ENCODE results near the gene PDPK1.

PDPK1 gene

DNA sequence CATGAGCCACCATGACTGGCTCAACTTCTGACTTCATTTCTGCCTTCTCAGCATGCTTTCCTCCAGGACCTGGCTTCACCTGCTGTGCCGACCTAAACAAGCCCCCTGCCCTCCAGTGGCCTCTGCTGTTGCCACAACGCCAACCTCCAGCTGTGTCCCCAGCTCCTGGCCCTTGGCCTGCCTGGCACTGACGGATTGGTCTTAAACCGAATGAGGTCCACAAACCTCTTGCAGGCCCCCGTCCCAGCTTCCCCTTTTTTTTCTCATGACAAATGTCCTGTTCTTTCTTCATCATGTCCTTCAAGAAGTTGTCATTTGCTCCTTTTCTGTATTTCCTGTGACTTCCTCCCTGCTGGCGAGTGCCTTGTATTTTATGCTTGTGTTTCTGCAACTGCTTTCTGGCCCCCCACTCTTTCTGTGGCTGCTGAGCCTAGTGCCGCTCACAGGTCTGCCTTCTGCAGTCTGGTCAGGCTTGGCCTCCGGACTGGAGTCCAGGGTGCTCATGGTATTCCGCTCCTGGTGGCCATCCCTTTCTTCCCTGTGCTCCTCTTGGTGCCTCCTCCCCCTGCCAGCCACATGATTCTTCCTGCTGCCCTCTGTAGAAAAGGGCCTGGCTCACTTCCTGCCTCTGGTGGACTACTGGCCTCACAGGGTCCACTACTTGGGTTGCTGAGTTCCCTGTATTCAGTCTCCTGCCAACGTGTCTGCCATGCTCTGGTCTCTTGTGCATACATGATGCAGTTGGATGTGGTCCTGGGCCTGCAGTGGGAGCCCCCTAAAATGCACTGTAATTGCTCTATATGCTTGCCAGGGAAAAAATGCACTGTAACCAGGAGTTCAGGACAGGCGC, 21.2 kb upstream of the PDPK1 start:
- Histone ChIP-seq H3K27ac (ENCODE audit: low read depth, low read length) (no peak overlapping the region), H3K36me3 (ENCODE audit: insufficient read depth, low read length) (no peaks in the 10 kb centered on the region), H3K79me2 (ENCODE audit: control insufficient read depth, insufficient read depth, low read length, unreplicated experiment) (peaks cover 73% of the 10 kb centered on the region), H3K4me1 (ENCODE audit: control insufficient read depth, insufficient read depth, low read length, unreplicated experiment) (peaks cover 45% of the 10 kb centered on the region), H3K27me3 (ENCODE audit: insufficient read depth, low read length) (no peaks in the 10 kb centered on the region), H3K4me3 (ENCODE audit: low read depth, low read length) (peak overlapping the region; percentile 87), H2AFZ (ENCODE audit: low read length, unreplicated experiment) (no peak overlapping the region)

DNA sequence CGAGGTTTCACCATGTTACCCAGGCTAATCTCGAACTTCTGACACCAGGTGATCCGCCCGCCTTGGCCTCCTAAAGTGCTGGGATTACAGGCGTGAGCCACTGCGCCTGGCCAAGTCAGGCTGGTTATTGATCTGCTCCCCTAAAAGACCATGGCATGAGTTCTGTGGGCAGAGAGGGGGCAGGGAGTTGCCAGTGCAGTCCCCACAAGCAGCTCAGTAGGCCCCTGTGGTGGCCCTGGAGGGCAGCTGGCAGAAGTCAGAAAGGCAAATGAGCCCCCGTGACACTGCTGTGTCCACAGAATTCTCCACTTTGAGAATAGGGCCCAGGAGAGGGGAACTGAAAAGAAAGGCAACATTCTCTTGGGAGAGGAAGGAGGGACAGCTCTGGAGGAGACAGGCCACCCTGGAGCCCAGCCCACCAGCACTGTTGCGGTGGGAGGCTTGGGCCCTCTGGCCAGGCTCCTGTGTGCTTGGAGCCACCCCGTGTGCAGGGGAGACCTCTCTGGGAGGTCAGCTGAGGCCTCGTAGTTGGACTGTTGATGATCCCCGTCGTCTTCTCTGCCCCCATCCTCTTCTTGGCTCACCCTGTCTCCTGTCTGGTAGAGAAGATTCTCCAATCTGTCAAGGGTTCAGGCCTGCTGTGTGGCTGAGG, 19.7 kb upstream of the PDPK1 start:
- Histone ChIP-seq H3K27me3 (ENCODE audit: insufficient read depth, low read length) (no peaks in the 10 kb centered on the region), H3K79me2 (ENCODE audit: control insufficient read depth, insufficient read depth, low read length, unreplicated experiment) (peaks cover 77% of the 10 kb centered on the region), H3K4me1 (ENCODE audit: control insufficient read depth, insufficient read depth, low read length, unreplicated experiment) (peaks cover 45% of the 10 kb centered on the region), H3K4me3 (ENCODE audit: low read depth, low read length) (no peak overlapping the region; the same call in 1 of the 2 replicates), H3K36me3 (ENCODE audit: insufficient read depth, low read length) (no peaks in the 10 kb centered on the region), H2AFZ (ENCODE audit: low read length, unreplicated experiment) (no peak overlapping the region), H3K27ac (ENCODE audit: low read depth, low read length) (no peak overlapping the region)

DNA sequence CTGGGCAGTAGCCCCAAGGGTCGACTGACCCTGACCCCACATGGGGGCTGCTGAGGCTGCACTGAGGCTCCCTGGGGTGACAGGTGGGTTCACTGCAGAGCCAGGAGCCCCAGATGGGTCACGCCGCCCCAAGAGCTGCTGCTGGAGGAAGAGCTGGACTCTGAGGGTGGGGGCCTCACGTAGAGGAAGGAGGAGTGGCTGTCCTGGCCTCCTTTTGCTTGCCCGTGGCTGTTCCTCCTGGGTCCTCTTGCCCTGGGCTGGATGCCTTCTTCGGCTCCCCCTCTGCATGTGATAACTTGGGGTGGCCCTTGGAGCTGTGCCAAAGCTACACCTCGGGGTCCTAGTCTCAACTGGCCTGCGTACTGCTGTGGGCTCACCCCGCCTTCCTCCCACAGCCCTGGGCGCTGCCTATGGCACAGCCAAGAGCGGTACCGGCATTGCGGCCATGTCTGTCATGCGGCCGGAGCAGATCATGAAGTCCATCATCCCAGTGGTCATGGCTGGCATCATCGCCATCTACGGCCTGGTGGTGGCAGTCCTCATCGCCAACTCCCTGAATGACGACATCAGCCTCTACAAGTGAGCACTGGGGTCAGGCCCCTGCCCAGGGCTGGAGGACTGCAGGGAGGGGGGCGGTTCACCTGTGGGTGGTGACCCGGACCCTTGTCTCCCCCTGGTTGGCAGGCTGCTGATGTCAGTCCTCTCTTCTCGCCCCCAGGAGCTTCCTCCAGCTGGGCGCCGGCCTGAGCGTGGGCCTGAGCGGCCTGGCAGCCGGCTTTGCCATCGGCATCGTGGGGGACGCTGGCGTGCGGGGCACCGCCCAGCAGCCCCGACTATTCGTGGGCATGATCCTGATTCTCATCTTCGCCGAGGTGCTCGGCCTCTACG, 18.8 kb upstream of the PDPK1 start:
- Histone ChIP-seq H3K4me3 (ENCODE audit: low read depth, low read length) (peak overlapping the region; percentile 55; the same call in 1 of the 2 replicates), H3K36me3 (ENCODE audit: insufficient read depth, low read length) (no peaks in the 10 kb centered on the region; the same call in 1 of the 2 replicates), H3K27ac (ENCODE audit: low read depth, low read length) (0 out of 2 replicates have a peak overlapping the region, but pooled peaks have one; percentile 59), H3K79me2 (ENCODE audit: control insufficient read depth, insufficient read depth, low read length, unreplicated experiment) (peaks cover 80% of the 10 kb centered on the region), H3K4me1 (ENCODE audit: control insufficient read depth, insufficient read depth, low read length, unreplicated experiment) (peaks cover 45% of the 10 kb centered on the region), H2AFZ (ENCODE audit: low read length, unreplicated experiment) (no peak overlapping the region), H3K27me3 (ENCODE audit: insufficient read depth, low read length) (no peaks in the 10 kb centered on the region)

DNA sequence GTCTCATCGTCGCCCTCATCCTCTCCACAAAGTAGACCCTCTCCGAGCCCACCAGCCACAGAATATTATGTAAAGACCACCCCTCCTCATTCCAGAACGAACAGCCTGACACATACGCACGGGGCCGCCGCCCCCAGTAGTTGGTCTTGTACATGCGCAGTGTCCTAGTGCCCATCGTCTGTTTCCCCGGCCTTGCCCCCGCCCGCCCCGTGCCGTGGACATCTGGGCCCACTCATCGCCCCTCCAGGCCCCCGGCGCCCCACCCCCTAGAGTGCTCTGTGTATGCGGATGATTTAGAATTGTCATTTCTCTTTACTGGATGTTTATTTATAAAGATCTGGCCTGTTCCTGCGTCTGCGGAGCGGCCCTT, 18.1 kb upstream of the PDPK1 start:
- Histone ChIP-seq H3K27me3 (ENCODE audit: insufficient read depth, low read length) (no peaks in the 10 kb centered on the region), H3K36me3 (ENCODE audit: insufficient read depth, low read length) (peaks cover 4% of the 10 kb centered on the region; the same call in 1 of the 2 replicates), H3K4me3 (ENCODE audit: low read depth, low read length) (peak overlapping the region; percentile 55), H2AFZ (ENCODE audit: low read length, unreplicated experiment) (no peak overlapping the region), H3K4me1 (ENCODE audit: control insufficient read depth, insufficient read depth, low read length, unreplicated experiment) (peaks cover 45% of the 10 kb centered on the region), H3K79me2 (ENCODE audit: control insufficient read depth, insufficient read depth, low read length, unreplicated experiment) (peaks cover 79% of the 10 kb centered on the region), H3K27ac (ENCODE audit: low read depth, low read length) (peak overlapping the region; percentile 59)

DNA sequence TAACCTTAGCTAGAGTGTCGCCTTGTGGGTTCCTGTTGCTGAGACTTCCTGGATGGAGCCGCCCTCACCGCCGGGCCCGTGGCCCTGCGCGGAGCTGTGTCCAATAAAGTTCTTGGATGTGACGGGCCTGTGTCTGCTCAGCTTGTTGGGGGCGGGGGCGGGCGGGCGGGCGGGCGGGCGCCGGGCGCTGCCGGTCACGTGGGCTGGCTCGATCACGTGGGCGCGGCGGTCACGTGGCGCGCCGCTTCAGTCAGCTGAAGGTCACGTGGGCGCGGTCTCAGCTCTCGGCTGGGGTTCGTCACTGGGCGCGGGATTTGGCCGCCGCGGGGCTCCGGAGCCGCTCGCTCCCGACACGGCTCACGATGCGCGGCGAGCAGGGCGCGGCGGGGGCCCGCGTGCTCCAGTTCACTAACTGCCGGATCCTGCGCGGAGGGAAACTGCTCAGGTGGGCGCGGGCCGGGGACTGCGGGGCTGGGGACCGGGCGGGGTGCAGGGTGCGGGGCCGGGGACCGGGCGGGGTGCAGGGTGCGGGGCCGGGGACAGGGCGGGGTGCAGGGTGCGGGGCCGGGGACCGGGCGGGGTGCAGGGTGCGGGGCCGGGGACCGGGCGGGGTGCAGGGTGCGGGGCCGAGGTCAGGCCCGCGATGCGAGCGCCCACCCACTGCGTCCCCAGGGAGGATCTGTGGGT, 17.6 kb upstream of the PDPK1 start, which contains the start of gene AMDHD2:
Gene AMDHD2, plus strand, starts transcription at position 275 of the 687 bp plus-strand sequence. Its CDS starts 88 bp downstream, at position 363.
- Histone ChIP-seq H3K27ac (ENCODE audit: low read depth, low read length) (peak within 1 kb of the TSS; percentile 59), H3K79me2 (ENCODE audit: control insufficient read depth, insufficient read depth, low read length, unreplicated experiment) (peaks cover 74% of the 10 kb centered on the region), H3K36me3 (ENCODE audit: insufficient read depth, low read length) (peaks cover 6% of the 10 kb centered on the region; the same call in 1 of the 2 replicates), H3K27me3 (ENCODE audit: insufficient read depth, low read length) (no peaks in the 10 kb centered on the region), H3K4me1 (ENCODE audit: control insufficient read depth, insufficient read depth, low read length, unreplicated experiment) (peaks cover 44% of the 10 kb centered on the region), H2AFZ (ENCODE audit: low read length, unreplicated experiment) (no peak within 1 kb of the TSS), H3K4me3 (ENCODE audit: low read depth, low read length) (peak within 1 kb of the TSS; percentile 96)

DNA sequence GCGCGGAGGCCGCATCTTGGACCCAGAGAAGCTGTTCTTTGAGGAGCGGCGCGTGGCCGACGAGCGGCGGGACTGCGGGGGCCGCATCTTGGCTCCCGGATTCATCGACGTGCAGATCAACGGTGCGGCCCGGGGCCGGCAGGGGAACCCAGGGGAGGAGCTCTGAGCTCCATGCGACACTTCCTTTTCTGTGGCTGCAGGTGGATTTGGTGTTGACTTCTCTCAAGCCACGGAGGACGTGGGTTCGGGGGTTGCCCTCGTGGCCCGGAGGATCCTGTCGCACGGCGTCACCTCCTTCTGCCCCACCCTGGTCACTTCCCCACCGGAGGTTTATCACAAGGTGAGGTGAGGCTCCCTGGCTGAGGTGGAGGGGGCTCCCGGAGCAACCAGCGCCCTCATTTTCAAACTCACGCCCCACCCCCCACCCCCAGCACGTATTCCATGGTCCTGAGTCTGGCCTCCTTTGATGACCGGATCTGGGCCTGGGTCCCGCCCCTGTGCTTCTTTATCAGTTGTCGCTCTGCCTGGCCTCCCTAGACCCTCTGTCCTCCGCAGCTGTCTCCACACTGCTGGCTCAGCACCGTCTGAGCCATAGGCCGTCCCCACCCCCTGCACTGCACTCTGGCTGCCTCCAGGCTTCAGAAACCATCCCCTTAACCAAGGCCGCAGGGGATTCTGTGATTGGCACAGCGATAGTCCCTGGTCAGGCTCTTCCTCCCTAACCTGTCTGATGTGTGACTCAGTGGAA, 16.9 kb upstream of the PDPK1 start:
- Histone ChIP-seq H3K4me3 (ENCODE audit: low read depth, low read length) (peak overlapping the region; percentile 96), H3K27ac (ENCODE audit: low read depth, low read length) (no peak overlapping the region; the same call in 1 of the 2 replicates), H3K27me3 (ENCODE audit: insufficient read depth, low read length) (no peaks in the 10 kb centered on the region), H2AFZ (ENCODE audit: low read length, unreplicated experiment) (no peak overlapping the region), H3K79me2 (ENCODE audit: control insufficient read depth, insufficient read depth, low read length, unreplicated experiment) (peaks cover 68% of the 10 kb centered on the region), H3K36me3 (ENCODE audit: insufficient read depth, low read length) (peaks cover 6% of the 10 kb centered on the region; the same call in 1 of the 2 replicates), H3K4me1 (ENCODE audit: control insufficient read depth, insufficient read depth, low read length, unreplicated experiment) (peaks cover 37% of the 10 kb centered on the region)

DNA sequence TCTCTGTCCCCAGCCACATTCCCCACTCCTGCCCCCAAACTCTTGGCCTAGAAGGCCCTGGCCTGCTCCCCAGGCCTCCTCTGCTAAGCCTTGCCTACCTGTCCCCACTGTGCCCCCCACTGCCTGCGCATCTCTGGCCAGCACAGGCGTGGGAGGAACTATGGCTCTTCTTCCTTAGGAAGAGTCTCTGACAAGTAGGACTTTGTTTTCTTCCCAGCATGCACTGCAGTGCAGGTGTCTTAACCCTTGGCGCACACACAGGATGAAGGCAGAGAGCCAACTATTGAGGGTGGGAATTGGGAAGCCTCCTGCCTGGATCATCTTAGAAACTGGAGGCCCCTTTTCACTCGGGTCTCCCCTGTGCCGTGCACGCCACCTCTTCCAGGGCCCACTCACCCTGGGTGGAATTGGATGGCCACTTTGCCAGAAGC, 14.0 kb upstream of the PDPK1 start:
- H3K79me2 ChIP-seq (ENCODE audit: control insufficient read depth, insufficient read depth, low read length, unreplicated experiment) = peaks cover 41% of the 10 kb centered on the region
- H3K27me3 ChIP-seq (ENCODE audit: insufficient read depth, low read length) = no peaks in the 10 kb centered on the region
- H3K27ac ChIP-seq (ENCODE audit: low read depth, low read length) = no peak overlapping the region
- no peak overlapping the region for H2AFZ ChIP-seq (ENCODE audit: low read length, unreplicated experiment)
- H3K4me1 ChIP-seq (ENCODE audit: control insufficient read depth, insufficient read depth, low read length, unreplicated experiment) = peaks cover 12% of the 10 kb centered on the region
- H3K4me3 ChIP-seq (ENCODE audit: low read depth, low read length) = no peak overlapping the region
- peaks cover 6% of the 10 kb centered on the region; the same call in 1 of the 2 replicates for H3K36me3 ChIP-seq (ENCODE audit: insufficient read depth, low read length)

DNA sequence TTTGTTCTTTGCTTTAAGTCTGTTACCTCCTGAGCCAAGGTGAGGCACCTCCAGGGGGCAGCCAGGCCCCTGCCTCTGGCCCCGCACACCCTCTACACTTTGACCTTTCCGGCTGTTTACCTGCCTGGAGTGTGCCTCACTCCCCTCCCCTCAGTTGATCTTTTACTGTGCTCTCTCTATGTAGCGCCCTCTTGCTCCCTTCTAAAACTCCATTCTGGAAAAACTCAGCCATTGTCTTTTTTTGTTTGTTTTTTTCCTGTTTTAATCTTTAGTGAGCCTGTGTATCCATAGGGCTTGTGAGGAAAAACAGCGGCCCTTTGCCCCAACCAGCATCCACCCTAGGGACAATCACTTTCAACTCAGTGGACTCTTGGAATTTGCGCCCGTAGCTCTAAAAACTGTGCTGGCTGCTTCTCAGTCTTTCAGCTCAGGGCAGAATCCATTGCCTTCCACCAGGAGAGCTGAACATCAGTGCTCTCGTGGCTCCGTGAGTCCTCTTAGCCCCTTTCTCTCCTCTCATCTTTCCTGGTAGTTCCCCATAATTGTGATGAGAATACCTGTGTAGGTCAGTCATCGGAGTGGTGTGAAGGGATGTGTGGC, 13.4 kb upstream of the PDPK1 start:
- peaks cover 6% of the 10 kb centered on the region; the same call in 1 of the 2 replicates for H3K36me3 ChIP-seq (ENCODE audit: insufficient read depth, low read length)
- no peak overlapping the region for H2AFZ ChIP-seq (ENCODE audit: low read length, unreplicated experiment)
- no peak overlapping the region for H3K27ac ChIP-seq (ENCODE audit: low read depth, low read length)

DNA sequence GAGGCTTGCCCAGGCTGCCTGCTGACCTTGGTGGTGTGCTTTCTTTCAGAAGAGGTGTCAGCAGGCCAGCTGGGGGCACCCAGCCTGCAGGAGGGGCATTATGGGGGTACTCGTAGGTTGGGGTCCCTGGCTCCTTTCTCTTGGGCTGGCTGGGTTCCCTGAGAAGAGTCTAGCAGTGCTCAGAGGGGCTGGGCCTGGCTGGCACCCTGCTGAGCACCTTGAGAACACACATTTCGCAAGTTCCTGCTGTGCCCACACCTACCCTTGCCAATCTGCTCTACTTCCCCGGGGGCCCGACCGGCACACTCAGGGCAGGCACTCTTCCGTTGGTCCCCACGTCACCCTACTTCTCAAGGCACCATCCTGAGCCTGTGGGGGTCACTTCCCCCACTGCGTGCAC, 11.7 kb upstream of the PDPK1 start:
- H3K36me3 ChIP-seq (ENCODE audit: insufficient read depth, low read length) = peaks cover 6% of the 10 kb centered on the region; the same call in 1 of the 2 replicates
- H2AFZ ChIP-seq (ENCODE audit: low read length, unreplicated experiment) = no peak overlapping the region
- peaks cover 23% of the 10 kb centered on the region for H3K79me2 ChIP-seq (ENCODE audit: control insufficient read depth, insufficient read depth, low read length, unreplicated experiment)
- no peaks in the 10 kb centered on the region for H3K27me3 ChIP-seq (ENCODE audit: insufficient read depth, low read length)
- H3K4me1 ChIP-seq (ENCODE audit: control insufficient read depth, insufficient read depth, low read length, unreplicated experiment) = peaks cover 5% of the 10 kb centered on the region
- no peak overlapping the region for H3K4me3 ChIP-seq (ENCODE audit: low read depth, low read length)
- no peak overlapping the region for H3K27ac ChIP-seq (ENCODE audit: low read depth, low read length)

More for the DNA sequence above, 13.4 kb upstream of the PDPK1 start:
- no peak overlapping the region for H3K4me3 ChIP-seq (ENCODE audit: low read depth, low read length)
- H3K79me2 ChIP-seq (ENCODE audit: control insufficient read depth, insufficient read depth, low read length, unreplicated experiment) = peaks cover 35% of the 10 kb centered on the region
- peaks cover 7% of the 10 kb centered on the region for H3K4me1 ChIP-seq (ENCODE audit: control insufficient read depth, insufficient read depth, low read length, unreplicated experiment)
- no peaks in the 10 kb centered on the region for H3K27me3 ChIP-seq (ENCODE audit: insufficient read depth, low read length)

All from ACC112 (cell line).